GM19328 (cell line): Measurements from ENCODE around the gene GALNT13.

Experiments
- ATAC-seq: cut with Tn5 transposase; IDR thresholded peaks from one replicate; pipeline ENCODE4 v1.9.1; 2021; ENCODE audit warnings: mild to moderate bottlenecking, moderate library complexity; ENCODE audit not compliant: unreplicated experiment

GALNT13 gene

DNA sequence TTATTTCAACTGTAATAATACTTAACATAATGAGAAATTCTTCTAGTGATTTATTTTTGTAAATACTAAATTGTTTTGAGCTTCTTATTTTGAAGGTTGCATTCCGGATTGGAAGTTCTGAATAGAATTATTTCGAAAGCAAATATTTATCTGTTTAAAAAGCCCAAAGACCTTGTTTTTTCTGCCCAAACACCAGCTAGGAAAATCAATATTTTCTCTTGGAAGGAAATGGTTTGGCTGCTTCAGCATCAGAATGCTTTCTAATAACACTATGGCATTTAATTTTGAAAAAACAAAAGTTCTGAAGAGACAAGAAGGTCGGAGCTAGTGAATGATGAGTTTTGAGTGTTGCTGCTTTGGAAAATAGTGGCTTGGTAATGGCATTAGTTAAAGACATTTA is 522.9 kb downstream of the GALNT13 start:
- no peak for ATAC-seq

DNA sequence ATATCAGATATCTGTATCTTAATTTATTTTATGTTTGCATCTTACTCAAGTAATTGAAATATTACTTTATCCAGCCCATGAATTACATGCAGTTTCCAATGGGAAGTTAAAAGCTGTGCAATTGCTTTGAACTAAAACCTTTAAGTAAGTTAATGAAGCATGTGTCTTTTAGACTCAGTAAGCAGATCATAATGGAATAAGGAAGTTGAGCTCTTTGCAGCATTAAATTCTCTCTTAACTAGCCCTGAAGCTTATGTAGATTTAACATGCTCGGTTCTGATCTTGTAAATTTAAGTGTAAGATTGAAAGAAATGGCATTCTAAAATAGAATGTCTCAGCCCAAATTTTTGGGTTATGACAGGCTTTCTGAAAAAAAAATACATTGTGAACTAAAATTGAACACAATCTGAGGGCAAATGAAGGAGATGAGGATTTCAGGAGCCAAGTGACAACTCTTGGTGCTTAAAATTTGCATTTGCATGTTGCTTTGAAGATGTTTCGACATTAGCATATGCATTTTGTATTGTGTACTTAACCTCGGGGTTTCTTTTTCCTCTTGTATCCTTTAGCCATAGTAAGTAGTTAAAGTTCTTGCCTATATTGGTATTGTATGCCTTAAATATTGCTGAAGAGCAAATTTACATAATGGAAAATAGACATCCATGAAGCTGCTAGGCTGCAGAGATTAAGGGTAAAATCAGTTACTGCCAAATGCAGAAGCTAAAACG is 529.0 kb downstream of the GALNT13 start:
- ATAC-seq = no peak

DNA sequence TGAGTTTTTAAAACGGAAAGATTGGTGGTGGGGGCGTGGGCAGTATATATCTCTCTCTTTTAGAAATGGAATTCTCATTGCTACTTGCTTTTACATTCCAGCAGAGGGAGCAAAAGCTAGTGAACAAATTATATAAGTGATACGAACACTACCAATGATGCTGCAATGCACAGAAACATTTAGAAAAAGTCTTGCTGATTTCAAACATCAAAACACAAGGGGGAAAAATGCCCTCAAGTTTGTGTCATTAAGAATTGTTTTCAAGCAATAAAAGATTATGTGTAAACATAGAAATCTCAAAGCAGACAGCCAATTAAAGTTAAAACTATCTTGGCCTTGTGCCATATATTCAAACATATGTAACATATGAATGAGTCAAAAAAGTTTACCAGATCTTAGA is 530.5 kb downstream of the GALNT13 start:
- no peak for ATAC-seq

DNA sequence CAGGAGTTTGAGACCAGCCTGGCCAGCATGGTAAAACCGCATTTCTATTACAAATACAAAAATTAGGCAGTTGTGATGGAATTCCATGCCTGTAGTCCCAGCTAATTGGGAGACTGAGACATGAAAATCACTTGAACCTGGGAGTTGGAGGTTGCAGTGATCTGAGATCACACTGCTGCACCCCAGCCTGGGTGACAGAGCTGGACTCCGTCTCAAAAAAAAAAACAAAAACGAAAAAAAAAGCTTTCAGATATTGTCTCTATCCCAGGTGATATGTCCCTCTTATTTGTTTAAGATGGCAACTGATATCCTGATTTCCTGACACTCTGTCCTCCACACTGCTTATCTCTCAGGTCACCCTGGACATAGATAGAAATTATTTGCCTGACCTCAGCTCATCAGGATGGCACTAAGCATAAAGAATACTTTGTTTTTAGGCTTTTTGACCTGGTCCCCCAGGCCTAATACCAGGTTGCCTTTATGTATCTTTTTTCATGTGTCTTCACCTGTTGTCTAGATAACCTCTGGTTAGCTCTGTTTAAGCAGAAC is 531.6 kb downstream of the GALNT13 start:
- no peak for ATAC-seq

DNA sequence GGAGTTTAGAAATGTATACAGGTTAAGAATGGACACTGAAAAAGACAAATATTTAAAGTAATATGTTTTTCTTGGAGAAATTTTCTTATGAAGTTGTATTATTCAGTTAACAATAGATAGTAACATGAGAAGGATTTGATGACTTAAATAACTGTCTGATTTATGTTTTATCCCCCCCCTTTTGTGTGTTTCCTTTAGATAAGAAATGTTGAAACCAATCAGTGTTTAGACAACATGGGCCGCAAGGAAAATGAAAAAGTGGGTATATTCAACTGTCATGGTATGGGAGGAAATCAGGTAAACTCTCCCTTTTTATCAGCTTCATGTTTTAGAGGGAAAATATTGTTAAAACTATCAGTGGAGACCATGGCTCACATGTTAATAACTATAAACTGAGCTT is 537.1 kb downstream of the GALNT13 start:
- no peak for ATAC-seq

DNA sequence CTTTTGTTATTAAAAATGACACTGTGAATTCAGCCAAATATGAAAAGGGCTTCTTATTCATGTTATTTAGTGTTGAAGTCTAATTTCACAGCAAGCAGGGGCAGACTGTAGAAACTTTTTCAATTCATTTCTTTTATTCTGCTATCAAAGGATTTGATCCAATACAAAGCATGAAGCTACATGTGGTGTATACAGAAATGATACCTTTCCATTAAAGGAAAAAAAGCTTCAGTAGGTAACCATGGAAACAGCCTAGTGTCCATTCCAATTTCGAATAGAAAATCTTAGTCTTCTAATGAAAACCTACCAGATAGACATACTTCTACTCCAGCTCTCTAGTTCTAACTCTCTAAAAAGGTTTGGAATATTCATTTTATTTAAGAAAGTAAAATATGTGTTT is 550.5 kb downstream of the GALNT13 start:
- no peak for ATAC-seq

DNA sequence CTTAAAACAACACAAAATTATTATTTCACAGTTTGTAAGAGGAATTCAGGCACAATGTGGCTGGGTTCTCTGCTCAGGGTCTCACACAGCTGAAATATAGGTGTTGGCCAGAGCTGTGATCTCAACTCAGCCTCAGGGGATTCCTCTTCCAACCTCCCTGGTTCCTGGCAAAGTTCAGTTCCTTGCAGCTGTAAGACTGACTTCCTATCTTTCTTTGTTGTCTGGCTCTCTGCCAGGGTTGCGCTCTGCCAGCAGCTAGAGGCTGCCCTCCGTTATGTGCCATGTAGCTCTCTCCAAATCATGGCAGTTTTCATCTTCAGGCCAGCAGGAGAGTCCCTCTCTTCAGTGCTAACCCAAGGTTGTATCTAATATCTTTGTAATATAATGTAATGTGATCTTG is 554.3 kb downstream of the GALNT13 start:
- ATAC-seq = no peak

DNA sequence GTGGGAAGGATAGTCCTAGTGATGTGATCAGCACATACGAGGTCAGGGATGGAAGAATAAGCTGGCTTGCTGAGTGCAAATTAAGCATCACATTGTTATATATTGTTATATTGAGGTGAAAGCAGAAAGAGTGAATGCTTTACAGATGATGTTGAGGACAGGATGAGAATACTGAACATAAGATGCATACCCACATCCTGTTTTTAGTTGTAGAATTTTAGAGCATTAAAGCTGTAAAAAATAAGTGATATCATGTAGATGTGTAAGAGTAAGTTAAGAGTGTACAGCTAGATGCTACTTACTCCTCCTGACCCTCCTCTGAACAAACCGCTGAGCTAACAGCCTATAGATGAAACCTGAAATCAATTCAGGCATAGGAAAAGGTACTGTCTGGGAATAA is 555.7 kb downstream of the GALNT13 start:
- ATAC-seq = no peak

DNA sequence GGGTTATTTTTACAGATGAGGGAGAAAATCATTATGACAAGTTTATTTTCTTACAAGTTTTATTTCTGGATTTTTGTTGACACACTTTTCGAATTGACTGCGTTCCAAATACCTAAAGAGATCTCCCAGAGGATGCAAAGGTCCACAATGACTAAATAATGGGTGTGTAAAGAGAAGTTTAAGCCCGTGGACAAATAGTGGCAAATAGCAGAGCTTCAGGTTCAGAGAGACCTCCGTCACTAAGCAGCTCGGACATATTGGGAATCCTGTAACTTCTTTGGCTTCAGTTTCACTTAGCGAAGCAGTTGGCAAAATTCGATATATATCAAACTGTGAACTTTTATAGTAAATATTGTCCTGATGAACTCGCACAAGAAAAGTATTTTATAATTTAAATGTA is 556.3 kb downstream of the GALNT13 start:
- no peak for ATAC-seq

DNA sequence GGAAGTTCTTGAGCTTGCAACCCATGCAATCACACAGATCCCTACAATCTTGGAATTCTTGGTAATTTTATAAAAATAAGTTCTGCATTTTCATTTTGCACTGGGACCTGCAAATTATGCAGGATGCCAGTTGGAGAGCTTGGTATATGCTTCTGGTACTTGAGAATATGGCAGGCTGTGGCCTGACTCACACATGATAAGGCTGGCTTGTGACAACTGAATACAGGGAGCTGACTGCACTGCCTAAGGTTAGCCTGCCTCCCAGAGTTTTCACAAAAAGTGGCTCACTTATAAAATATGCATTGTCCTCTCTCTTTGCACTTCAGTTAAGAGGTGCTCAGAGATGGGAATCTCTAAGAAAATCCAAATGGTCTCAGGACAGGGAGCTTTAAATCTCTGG is 561.3 kb downstream of the GALNT13 start:
- no peak for ATAC-seq

DNA sequence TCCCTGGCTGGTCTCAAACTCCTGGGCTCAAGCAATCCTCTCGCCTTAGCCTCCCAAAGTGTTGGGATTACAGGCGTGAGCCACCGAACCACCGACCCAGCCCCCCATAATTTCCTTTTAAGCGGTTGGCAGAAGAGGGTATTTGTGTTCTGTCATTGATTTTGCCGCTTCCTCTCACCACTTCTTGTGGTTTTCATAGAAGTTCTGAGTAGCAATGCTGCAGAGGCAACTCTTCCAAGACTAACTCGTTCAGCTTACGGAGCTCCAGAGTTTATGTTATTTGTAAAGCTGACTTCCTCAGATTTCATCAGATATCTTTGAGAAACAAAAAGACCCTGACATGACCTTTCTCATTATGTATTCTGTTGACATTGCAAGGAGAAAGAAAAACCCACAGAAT is 565.4 kb downstream of the GALNT13 start:
- no peak for ATAC-seq

DNA sequence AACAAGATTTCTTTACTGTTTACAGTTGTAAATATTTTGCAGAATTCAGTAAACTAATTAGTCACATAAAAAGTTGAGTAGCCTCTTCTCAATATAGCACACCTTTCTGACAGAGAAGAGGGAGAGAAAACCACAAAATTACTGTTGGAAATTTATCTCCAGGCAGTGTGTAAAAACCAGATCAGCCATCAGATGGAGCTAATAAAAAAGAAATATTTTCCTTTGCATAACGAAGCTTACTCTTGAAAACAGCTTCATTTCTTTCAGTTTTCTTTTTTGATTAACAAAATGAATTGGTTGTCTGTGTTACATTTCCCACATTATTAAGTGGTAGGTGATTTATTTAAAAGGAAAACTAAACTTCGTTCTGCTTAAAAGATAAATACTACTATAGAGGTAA is 567.4 kb downstream of the GALNT13 start:
- no peak for ATAC-seq

DNA sequence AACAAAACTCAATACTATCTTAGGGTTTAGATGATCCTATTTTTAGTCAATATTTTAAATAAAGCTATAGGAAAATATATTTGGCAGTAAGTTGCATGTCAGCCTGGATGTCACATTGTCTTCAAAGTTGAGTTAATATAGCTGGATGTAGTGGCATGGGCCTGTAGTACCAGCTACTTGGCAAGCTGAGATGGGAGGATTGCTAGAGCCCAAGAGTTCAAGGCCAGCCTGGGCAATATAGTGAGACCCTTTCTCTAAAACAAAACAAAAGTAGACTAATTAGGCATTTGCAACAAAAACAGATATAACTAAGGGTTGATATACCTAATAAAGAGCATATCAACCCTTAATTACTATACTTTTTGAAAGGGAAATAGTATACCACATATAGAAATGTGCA is 572.2 kb downstream of the GALNT13 start:
- no peak for ATAC-seq

DNA sequence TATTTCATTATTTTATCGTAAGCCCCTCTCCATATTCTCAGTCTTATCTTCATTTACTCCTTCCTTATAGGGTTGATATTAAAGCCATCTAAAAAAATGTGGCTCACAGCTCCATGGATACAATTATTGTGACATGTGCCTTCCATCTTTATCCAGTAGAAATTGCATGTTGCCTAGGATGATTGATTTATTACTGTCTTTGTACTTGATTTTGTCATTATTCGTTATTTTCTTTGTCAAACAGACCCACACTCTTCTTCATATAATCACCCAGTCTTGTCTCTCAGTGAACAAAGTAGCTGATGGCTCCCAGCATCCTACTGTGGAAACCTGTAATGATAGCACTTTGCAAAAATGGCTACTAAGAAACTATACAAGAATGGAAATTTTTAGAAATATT is 574.6 kb downstream of the GALNT13 start:
- no peak for ATAC-seq

DNA sequence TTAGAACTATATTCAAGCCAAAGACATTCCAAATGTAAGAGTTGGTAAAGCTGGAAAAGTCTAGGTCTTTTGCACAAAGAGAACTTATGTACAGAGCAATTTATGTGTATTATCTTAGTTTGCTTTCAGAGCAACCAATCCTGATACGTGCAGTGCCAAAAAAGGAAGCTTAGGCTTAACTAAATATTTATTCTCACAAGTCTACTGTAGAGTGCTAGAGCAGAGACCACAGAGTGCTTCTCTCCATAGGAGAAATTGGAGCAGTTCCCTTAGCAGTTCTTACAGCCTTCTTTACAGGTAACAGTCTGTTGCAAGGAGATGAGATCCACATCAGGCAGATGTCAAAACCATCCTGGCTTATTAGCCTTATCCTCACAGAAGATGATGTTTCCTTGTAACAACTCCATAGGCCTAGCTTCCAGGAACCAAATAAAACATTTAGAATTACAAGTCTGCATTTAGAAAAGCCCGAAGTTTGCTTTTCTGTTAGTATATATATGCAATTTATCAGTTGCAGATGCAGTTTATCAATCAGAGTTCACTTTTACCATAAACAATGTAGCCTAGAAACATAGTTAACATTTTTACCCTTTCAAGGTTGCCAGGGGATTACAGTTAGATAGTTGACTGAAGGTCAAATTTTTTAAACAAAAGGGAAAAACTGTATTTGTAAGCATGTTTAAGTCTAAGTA is 576.2 kb downstream of the GALNT13 start:
- ATAC-seq = no peak

DNA sequence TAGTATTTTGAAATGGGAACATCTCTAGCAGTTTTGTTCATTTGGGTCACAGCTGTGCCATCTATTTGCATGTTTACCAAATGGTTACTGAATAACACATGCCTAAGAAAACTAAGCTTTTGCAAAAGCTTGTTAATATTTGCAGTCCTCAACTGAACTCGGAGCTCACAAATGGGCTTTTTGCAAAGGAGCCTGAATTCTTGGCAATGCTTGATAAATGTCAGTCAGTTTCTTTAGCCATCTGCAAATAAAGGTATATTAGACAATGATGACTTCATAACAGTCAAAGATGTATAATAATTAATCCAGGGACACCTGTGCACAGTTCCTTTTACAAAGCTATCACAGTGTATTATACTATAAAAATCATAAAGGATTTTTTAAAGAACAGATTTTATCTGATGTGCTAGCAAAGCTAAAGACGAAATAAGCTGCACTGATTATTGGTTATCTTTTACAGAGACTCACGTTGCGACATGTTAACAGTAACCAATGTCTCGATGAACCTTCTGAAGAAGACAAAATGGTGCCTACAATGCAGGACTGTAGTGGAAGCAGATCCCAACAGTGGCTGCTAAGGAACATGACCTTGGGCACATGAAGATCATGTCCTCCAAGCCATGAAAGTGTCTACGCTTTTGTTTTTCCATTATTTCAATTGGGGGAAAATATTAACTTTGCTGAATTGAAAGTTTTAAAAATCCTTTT is 578.4 kb downstream of the GALNT13 start:
- ATAC-seq = no peak

DNA sequence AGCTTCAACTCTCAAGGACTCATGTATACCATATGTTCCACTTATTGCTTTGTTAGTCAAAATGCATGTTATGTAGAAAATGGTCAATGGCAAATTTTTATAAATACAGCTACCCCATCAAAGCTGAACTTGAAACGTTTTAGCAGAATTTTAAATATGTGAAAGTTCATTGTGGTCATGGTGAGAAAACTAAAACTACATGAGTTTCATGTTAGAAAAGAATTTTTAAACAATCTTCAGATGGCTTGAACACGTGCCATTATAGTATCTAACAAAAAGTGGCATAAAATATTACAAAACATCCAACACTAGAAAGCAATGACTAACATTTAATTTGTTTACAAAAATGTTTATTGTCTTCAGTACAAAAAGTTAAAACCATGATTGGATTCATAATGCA is 580.7 kb downstream of the GALNT13 start:
- ATAC-seq = no peak

DNA sequence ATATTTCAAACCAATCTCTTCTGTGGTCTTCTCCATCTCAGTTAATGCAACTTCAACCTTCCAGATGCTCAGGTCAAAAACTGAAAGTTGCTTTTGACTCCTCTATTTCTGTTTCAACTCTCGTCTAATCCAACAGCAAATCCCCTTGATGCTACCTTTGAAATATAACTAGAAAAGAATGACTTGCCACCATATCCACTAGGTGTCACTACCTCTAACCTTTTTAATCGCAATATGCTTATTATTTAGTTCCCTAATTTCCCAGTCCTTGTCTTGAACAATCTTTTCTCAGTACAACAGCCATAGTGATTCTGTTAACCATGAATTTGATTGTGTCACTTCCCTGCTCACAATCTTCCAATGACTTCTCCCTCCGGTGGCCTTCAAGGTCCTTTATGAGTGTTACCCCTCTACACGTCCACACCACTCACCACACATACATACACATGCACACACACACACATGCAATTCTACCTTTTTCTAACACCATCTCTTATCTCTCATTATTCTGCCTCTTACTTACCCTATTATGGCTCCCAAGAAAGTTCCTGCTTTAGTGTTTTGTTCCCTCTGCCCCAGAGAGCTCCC is 581.3 kb downstream of the GALNT13 start:
- peak; percentile 47 for ATAC-seq

DNA sequence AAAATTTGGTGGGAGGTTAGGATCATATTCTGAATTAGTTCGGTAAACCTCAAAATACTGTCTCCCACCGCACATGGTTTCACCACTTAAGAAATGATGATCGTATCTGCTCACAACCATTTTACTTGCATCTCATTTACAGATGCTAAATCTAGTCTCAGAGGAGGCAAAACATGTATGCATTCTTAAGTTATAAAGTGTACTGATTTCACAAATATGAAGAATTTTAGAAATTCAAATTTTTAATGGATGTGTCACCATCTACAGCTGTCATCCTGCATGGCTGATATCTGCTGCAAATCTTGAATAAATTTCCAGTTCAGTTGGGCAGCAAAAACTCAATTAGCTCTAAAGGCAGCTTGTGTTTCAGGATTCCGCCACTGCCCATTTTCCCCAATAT is 583.4 kb downstream of the GALNT13 start:
- ATAC-seq = no peak

DNA sequence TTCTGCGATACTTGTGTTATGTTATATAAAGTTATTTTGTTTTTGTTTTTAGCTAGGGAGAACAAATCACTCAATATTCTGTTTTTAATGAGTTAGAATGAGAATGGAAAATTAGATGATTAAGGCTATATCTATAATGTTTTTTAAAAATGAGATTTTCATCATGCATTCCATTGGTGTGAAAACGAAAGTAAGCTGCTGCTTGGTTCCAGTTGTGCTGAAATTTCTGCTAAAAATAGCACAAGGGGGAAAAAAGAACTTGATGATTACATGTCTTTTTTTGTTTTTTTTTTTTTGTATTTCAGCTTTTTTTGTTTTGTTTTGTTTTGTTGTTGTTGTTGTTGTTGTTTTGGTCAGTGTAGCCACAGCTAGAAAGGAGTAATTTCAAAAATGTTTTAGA is 584.1 kb downstream of the GALNT13 start:
- no peak for ATAC-seq

DNA sequence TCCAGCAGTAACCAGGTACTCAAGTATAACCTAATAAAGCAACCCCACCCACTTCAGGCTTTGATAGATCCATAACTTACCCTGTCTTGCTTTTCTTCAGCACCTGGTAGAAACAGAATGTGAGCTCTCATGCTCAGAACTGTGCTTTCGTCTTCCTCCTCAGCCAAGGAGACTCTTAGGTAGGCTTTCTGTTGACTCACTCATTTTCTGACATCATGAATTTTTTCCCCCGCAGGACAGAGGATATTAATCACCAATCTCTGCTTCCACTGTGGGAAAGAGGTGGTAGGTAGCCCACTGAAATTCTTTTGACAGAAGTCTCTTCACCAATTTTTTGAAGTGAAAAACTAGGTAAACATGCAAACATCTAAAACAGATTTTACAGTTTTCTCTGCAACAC is 585.6 kb downstream of the GALNT13 start:
- no peak for ATAC-seq

DNA sequence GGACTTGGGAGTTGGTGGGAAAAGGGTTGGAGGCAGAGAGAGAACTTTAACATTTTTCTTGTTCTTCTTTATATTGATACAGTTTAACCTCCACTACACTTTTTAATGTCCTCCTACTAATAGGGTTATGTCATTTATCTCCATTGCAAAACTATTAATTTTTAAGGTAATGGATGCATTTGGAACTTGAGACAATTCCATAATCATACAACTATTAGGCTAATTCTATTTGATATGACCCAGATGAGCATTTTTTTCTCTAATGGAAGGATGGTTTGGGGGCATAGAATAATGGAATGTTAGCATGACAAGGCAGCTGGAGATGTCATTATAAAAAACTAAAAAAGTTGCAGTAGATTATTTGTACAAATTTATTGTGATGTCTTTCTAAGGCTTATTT is 587.6 kb downstream of the GALNT13 start:
- no peak for ATAC-seq
